MM.1S (cell line): ENCODE data around the gene DNA2.

Experiments
- EZH2 ChIP-seq: fragments of 300-600 bp; sonication (generic); optimal IDR thresholded peaks from 2 replicates; pipeline ENCODE3; 2017; ENCODE audit warnings: low read depth, mild to moderate bottlenecking, antibody characterized with exemption, low read length, mixed read lengths
- EZH2phosphoT487 ChIP-seq: fragments of 300-600 bp; sonication (generic); IDR thresholded peaks from 2 replicates; pipeline ENCODE4 v1.6.1; 2018; ENCODE audit warnings: antibody characterized with exemption, low read length
- TF ChIP-seq, protein P1 (sequence below): fragments of 300-600 bp; sonication (generic); IDR thresholded peaks from 2 replicates; pipeline ENCODE4 v1.5.1; 2016; ENCODE audit warnings: antibody characterized with exemption, low read length, mixed read lengths

DNA sequence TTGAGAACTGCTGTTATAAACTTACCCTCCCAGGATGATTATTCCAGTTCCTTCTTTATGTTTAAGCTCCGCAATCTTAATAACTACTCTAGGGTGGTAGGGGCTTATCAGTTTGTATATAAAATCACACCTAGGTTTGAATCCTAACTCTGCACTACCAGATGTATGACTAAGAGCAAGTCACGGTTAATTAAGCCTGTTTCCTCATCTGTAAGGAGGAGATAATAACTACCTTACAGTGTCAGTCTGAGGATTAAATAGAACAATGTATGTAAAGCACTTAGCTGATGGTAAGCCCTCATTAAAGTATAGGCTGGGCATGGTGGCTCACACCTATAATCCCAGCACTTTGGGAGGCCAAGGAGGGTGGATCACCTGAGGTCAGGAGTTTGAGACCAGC is 9.2 kb downstream of the DNA2 start:
- TF ChIP-seq, protein P1, sequence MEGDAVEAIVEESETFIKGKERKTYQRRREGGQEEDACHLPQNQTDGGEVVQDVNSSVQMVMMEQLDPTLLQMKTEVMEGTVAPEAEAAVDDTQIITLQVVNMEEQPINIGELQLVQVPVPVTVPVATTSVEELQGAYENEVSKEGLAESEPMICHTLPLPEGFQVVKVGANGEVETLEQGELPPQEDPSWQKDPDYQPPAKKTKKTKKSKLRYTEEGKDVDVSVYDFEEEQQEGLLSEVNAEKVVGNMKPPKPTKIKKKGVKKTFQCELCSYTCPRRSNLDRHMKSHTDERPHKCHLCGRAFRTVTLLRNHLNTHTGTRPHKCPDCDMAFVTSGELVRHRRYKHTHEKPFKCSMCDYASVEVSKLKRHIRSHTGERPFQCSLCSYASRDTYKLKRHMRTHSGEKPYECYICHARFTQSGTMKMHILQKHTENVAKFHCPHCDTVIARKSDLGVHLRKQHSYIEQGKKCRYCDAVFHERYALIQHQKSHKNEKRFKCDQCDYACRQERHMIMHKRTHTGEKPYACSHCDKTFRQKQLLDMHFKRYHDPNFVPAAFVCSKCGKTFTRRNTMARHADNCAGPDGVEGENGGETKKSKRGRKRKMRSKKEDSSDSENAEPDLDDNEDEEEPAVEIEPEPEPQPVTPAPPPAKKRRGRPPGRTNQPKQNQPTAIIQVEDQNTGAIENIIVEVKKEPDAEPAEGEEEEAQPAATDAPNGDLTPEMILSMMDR = no peak
- TF ChIP-seq EZH2 = no peak
- TF ChIP-seq EZH2phosphoT487 = no peak
